NCI-H146 treated with DMSO at 0.1 percent for 48 hours (cell line): ENCODE results near the gene SCN1B.

Experiments
- DNase-seq: peaks from one replicate; lab custom pipeline; 2025; ENCODE audit not compliant: unreplicated experiment; lab: John Stamatoyannopoulos, UW

SCN1B gene

DNA sequence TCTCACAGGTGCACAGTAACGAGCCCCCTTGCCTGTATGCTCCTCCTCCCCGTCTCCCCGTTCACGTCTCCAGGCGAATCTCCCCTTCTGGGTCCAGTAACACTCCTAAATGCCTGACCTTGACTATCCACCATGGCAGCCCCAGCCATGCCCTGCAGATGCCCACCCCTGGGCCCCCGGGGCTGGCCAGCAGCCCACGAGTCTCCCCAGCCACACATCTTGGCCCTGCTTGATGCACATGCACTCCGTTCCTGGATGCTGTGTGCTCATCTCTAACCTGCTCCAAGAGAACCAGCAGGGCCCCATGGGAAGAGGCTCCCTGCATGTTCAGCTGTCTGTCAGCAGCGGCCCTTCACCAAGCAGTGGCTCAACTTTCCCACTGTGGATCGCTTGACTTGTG, 43.2 kb downstream of the SCN1B start:
- no peak for DNase-seq

- no peak for DNase-seq
Measured at GRCh38 chr19:35073941-35074340, 43.7 kb downstream of the SCN1B start.

DNA sequence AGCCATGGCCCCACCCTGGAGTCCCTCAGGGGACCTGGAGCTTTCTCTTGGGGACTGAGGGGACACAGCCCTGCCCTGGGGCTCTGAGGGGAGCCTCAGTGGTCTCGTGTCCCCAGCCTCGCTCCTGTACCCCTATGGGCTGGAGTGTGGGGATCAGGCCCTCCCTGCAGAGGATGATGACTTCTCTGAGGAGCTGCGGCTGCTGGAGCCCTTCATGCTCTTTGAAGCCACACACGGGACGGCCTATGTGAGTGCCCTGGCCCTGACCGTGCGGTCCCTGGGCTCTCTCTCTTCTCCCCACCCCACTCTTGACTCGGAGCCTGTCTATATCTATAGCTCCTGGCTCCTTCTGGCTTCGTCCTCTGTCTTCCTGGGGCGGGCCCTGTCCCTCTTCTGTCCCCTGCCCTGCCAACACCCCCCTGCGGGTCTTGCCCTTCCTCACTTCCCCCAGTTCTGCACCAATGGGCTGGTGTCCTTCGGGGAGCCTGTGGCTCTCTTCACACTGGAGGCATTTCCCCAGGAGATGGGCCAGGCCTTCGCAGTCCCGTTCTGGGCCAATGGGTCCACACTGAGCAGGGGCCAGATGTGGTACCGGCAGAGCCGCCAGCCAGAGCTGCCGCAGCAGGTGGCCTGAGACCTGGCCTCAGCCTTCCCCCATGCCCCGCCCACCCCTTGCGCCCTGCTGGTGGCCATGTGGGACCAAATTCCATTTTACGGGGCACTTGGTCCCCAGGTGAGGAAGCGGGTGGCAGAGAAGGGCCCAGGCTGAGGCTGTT, 44.3 kb downstream of the SCN1B start:
- DNase-seq = no peak

GRCh38 chr19:35075202-35076025, 45.1 kb downstream of the SCN1B start:
- no peak for DNase-seq

- no peak for DNase-seq
Measured at GRCh38 chr19:35076026-35076370, 45.7 kb downstream of the SCN1B start.

DNA sequence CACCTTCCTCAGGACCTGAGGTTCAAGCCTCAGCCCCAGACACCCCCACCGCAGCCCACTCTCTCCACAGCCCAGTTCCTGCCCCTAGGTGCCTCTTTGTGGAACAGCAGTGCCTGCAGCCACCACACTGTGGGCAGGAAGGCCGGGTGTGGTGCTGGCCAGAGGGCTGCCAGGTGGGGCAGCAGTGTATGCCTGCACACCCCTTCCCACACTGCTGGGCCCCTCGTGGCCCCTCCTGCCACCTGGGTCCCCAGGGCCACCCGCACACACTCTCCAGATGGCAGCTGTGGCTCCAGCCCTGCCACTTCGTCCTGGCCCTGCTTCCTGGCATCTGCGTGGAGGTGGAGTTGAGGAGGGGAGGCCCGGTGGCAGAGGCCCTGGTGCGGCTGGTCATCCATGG, 46.4 kb downstream of the SCN1B start:
- no peak for DNase-seq

GRCh38 chr19:35077411-35078223, 47.3 kb downstream of the SCN1B start:
- no peak for DNase-seq

DNA sequence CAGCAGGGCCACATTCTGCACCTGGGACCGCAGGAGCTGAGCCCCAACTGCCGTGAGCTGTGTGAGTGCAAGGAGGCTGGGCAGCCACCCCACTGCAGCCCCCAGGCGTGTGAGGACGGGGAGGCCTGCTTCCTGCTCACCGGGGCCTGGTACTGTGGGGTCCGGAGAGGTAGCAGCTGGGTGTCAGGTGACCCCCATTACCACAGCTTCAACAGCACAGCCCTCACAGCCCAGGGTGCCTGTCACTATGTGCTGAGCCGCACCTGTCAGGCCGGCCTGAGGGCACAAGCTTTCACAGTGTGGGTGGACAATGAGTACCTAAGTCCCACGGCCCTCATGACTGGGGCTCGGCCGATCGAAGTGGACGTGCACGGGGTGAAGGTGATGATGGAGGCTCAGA, 49.6 kb downstream of the SCN1B start:
- DNase-seq = no peak

DNA sequence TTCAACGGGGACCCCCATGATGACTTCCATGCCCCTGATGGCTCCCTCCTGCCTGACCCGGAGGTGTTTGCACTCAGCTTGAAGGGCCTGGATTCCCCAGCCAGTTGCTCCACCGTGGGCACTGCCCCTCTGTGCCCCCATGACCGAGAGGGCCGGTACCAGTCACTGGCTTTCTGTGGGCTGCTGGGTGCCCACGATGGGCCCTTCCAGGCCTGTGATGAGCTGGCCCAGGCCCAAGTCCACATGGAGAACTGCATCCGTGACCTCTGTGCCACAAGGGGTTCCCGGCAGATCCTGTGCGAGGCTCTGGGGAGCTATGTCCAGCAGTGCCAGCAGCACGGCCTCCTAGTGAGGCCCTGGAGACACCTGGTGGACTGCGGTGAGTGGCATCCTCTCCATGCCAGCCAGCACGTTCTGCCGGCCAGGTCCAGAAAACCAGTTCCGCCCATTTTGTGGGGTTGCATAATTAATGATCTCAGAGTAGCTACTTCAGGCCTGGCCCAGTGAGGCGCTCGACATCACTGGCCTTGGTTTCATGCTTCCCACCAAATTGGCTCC, 50.4 kb downstream of the SCN1B start:
- no peak for DNase-seq

DNA sequence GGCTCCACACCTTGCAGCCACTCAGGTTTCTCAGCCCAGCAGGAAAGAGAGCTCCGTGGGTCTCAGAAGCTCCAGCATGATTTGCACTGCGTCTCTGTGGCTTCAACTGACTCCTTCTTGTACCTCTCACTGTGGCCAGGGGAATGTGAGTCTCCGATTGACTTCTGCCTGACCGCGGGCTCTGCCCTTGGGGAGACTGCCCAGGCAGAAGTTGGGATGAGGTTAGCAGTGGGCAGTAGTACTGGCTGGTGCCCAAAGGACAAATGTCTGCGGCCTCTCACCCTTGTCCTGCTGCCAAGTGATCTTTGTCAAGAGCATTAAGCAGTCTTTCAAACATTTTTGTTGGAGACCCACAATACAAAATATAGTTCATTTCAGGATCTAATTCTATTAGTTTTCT, 50.9 kb downstream of the SCN1B start:
- DNase-seq = no peak

GRCh38 chr19:35083691-35084508, 53.6 kb downstream of the SCN1B start:
- DNase-seq = no peak

- DNase-seq = no peak
Measured at GRCh38 chr19:35084509-35084762, 54.2 kb downstream of the SCN1B start.

- no peak for DNase-seq
Measured at GRCh38 chr19:35085947-35086346, 55.7 kb downstream of the SCN1B start.

- DNase-seq = no peak
Measured at GRCh38 chr19:35086455-35086854, 56.2 kb downstream of the SCN1B start.

DNA sequence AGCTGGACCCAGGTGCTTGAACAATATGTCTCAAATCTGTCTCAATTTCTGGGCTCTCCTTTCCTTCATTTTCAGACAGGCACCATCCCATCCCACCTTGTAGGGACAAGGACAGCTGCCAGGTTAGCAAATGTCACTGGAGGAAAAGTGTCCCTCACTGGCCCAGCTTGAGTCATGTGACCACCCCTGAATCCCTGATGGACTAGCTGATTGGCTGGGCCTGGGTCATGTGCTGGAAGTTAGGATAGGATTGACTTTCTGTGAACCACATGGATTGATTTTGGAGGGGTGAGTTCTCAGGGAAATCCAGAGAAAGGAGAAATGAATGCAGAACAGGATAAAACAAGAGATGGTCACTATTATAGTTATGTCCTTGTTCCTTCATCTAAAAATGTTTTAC, 57.1 kb downstream of the SCN1B start:
- no peak for DNase-seq

- DNase-seq = no peak
Measured at GRCh38 chr19:35088131-35088913, 58.1 kb downstream of the SCN1B start.

GRCh38 chr19:35089554-35089953, 59.3 kb downstream of the SCN1B start:
- DNase-seq = no peak
